CD14-positive monocyte (primary cell): ENCODE measurements around the gene CALY. TPM values are rescaled to one million over a fixed set of nuclear protein-coding genes. Genes with fewer than 3 reads are reported as not detected.

ENCODE experiments used
- DNase-seq, 3 donors: peaks; one replicate each; pipeline ENCODE4 v3.0.0-alpha.2; 2011 to 2022
- H2AFZ ChIP-seq: 2 replicates; pipeline ENCODE4 v1.6.0; 2012; ENCODE audit warnings: mild to moderate bottlenecking, low read depth, low read length, inconsistent platforms; ENCODE audit not compliant: insufficient read depth, poor library complexity, severe bottlenecking
- H3K27ac ChIP-seq, 2 donors: 1 replicate in 1 of 2; 2 replicates in 1 of 2; pipeline ENCODE4 v1.5.1; 2012 to 2013; ENCODE audit warnings: low read length in 2 of 2, control low read depth in 1 of 2, inconsistent platforms in 1 of 2, low read depth in 1 of 2, mild to moderate bottlenecking in 1 of 2
- H3K27me3 ChIP-seq, 2 donors: one replicate each; pipeline versions ENCODE4 v1.6.0 to v1.6.1; 2011 to 2013; ENCODE audit warnings: low read length in 2 of 2; ENCODE audit not compliant: control insufficient read depth in 2 of 2, insufficient read depth in 2 of 2
- H3K36me3 ChIP-seq, 2 donors: replicated peaks in 1 of 2; 1 replicate in 1 of 2; 2 replicates in 1 of 2; pipeline versions ENCODE4 v1.5.1 to v1.6.1; 2012 to 2013; ENCODE audit warnings: low read length in 2 of 2, control low read depth in 1 of 2, inconsistent platforms in 1 of 2, mild to moderate bottlenecking in 1 of 2; ENCODE audit not compliant: insufficient read depth in 2 of 2, control insufficient read depth in 1 of 2
- H3K4me1 ChIP-seq, 2 donors: 1 replicate in 1 of 2; 2 replicates in 1 of 2; pipeline versions ENCODE4 v1.5.1 to v1.6.1; 2012 to 2013; ENCODE audit warnings: low read length in 2 of 2, control low read depth in 1 of 2, inconsistent platforms in 1 of 2, mild to moderate bottlenecking in 1 of 2, moderate library complexity in 1 of 2; ENCODE audit not compliant: insufficient read depth in 2 of 2, control insufficient read depth in 1 of 2
- H3K4me2 ChIP-seq: replicated peaks from 2 replicates; pipeline ENCODE3; 2012; ENCODE audit warnings: low read length, moderate library complexity, mild to moderate bottlenecking; ENCODE audit not compliant: poor library complexity, severe bottlenecking; ENCODE audit errors: extremely low read depth
- H3K4me3 ChIP-seq, 3 experiments: fragments of 200-600 bp in 1 of 3; sonication (generic) in 1 of 3; replicated peaks in 1 of 3; 1 replicate in 2 of 3; 2 replicates in 1 of 3; pipeline ENCODE4 v1.5.1; 2011 to 2013; ENCODE audit warnings: low read length in 3 of 3, mild to moderate bottlenecking in 3 of 3, control low read depth in 2 of 3, low read depth in 2 of 3, inconsistent platforms in 1 of 3, moderate library complexity in 1 of 3
- H3K79me2 ChIP-seq: 2 replicates; pipeline ENCODE4 v1.6.0; 2012; ENCODE audit warnings: mild to moderate bottlenecking, control low read depth, inconsistent platforms, low read length, moderate library complexity; ENCODE audit not compliant: insufficient read depth
- H3K9ac ChIP-seq: 2 replicates; pipeline ENCODE4 v1.6.0; 2017; ENCODE audit warnings: low read length, mild to moderate bottlenecking; ENCODE audit not compliant: insufficient read depth, poor library complexity, severe bottlenecking
- H3K9me3 ChIP-seq, 2 donors: replicated peaks in 1 of 2; 1 replicate in 1 of 2; 2 replicates in 1 of 2; pipeline versions ENCODE4 v1.5.1 to v1.6.1; 2012 to 2013; ENCODE audit warnings: low read length in 2 of 2, control low read depth in 1 of 2; ENCODE audit not compliant: control insufficient read depth in 1 of 2, insufficient read depth in 1 of 2
- H4K20me1 ChIP-seq: 2 replicates; pipeline ENCODE4 v1.6.0; 2012; ENCODE audit warnings: mild to moderate bottlenecking, low read length, control low read depth, moderate library complexity; ENCODE audit not compliant: insufficient read depth
- H3K27ac Mint-ChIP-seq, 7 donors: one replicate each; pipeline ENCODE4 v1.8.0; 2020; ENCODE audit warnings: mild to moderate bottlenecking in 7 of 7, mixed read lengths in 7 of 7, moderate library complexity in 6 of 7, inconsistent platforms in 2 of 7
- H3K27me3 Mint-ChIP-seq, 3 donors: one replicate each; pipeline ENCODE4 v1.8.0; 2021 to 2022; ENCODE audit warnings: low read depth in 3 of 3, mild to moderate bottlenecking in 3 of 3, mixed read lengths in 3 of 3, moderate library complexity in 3 of 3, inconsistent platforms in 1 of 3
- H3K36me3 Mint-ChIP-seq, 2 donors: one replicate each; pipeline ENCODE4 v1.8.0; 2020; ENCODE audit warnings: mixed read lengths in 2 of 2, inconsistent platforms in 1 of 2, mild to moderate bottlenecking in 1 of 2
- H3K4me1 Mint-ChIP-seq: one replicate; pipeline ENCODE4 v1.8.0; 2020; ENCODE audit warnings: mild to moderate bottlenecking, mixed read lengths
- H3K4me3 Mint-ChIP-seq, 2 donors: one replicate each; pipeline ENCODE4 v1.8.0; 2020; ENCODE audit warnings: mild to moderate bottlenecking in 2 of 2, mixed read lengths in 2 of 2, moderate library complexity in 1 of 2
- H3K9me3 Mint-ChIP-seq, 7 donors: one replicate each; pipeline ENCODE4 v1.8.0; 2020 to 2022; ENCODE audit warnings: mixed read lengths in 7 of 7, mild to moderate bottlenecking in 6 of 7, moderate library complexity in 6 of 7, inconsistent platforms in 2 of 7
- CTCF ChIP-seq: fragments of 200-600 bp; IDR thresholded peaks from one replicate; pipeline ENCODE4 v1.8.0; 2022; ENCODE audit warnings: antibody characterized with exemption, mild to moderate bottlenecking
- WGBS: methylation state at CpG from one replicate; pipeline ENCODE4 v1.1.5; 2013; ENCODE audit warnings: missing lambda C conversion rate; ENCODE audit not compliant: insufficient coverage; 5-methylcytosine and 5-hydroxymethylcytosine counted together
- intact Hi-C, 2 donors: fragments of 100-400 bp; cut with micrococcal nuclease; formaldehyde crosslinking; loops; one replicate each; pipeline versions ENCODE4 v1.15.0 to v1.15.1; 2023
- polyA plus RNA-seq, 3 donors: library from polyadenylated mRNA; depleted of rRNA in 1 of 3; unstranded in 2 of 3; stranded (reverse) in 1 of 3; fragments of 300-500 nt in 2 of 3; fragments of >200 nt in 1 of 3; fragmentation: Illumina TruSeq in 2 of 3; gene quantifications; 1 replicate in 2 of 3; 2 replicates in 1 of 3; pipeline ENCODE4 v1.2.3, GENCODE V29; 2012 to 2021

Gene CALY
- polyA plus RNA-seq, 3 donors = not detected

- Mint-ChIP-seq H3K9me3 (peaks cover 0 to 23% (median 12%) of the 10 kb centered on the region in 7 donors), H3K4me1 (peaks cover 2% of the 10 kb centered on the region), H3K27ac (no peak overlapping the region), H3K4me3 (peak overlapping the region in 1 of 2 donors; percentile 81), H3K36me3 (no peaks in the 10 kb centered on the region), H3K27me3 (peaks cover 48 to 76% (median 62%) of the 10 kb centered on the region in 3 donors)
- Histone ChIP-seq H3K9me3 (peaks cover 8 to 22% of the 10 kb centered on the region in 2 donors), H3K9ac (no peak overlapping the region), H4K20me1 (no peaks in the 10 kb centered on the region), H3K36me3 (no peaks in the 10 kb centered on the region), H3K79me2 (no peaks in the 10 kb centered on the region), H3K27me3 (peaks cover 26 to 58% of the 10 kb centered on the region in 2 donors), H3K27ac (no peak overlapping the region), H3K4me3 (no peak overlapping the region), H3K4me2 (peak overlapping the region; percentile 39), H2AFZ (no peak overlapping the region), H3K4me1 (peaks cover 4 to 15% of the 10 kb centered on the region in 2 donors)
- intact Hi-C loops = loop anchor here (5.0 to 10.0 kb wide), 4 partner anchors 181 to 361 kb away; partner anchors contain the start of gene CYP2E1 (in 1 of the 2)
- 2% methylated on average over 74 of the region's 91 CpGs for WGBS
- no peak for DNase-seq
- TF ChIP-seq CTCF = no peak
Observed at GRCh38 chr10:133325440-133326222, 11.1 kb downstream of the CALY start.

GRCh38 chr10:133324857-133325260, 11.8 kb downstream of the CALY start:
- peak overlapping the region; percentile 39 for H3K4me2 ChIP-seq
- no peaks in the 10 kb centered on the region for H3K79me2 ChIP-seq
- peaks cover 1 to 13% of the 10 kb centered on the region in 2 donors for H3K4me1 ChIP-seq
- H3K4me3 Mint-ChIP-seq = peak overlapping the region in 1 of 2 donors; percentile 81
- peaks cover 2% of the 10 kb centered on the region for H3K4me1 Mint-ChIP-seq
- intact Hi-C loops = loop anchor here (5.0 to 10.0 kb wide), 4 partner anchors 180 to 360 kb away; partner anchors contain the start of gene CYP2E1 (in 1 of the 2)
- H3K27me3 ChIP-seq = peaks cover 24 to 55% of the 10 kb centered on the region in 2 donors
- peaks cover 48 to 72% (median 59%) of the 10 kb centered on the region in 3 donors for H3K27me3 Mint-ChIP-seq
- no peak for DNase-seq
- peaks cover 0 to 26% (median 15%) of the 10 kb centered on the region in 7 donors for H3K9me3 Mint-ChIP-seq
- peaks cover 8 to 22% of the 10 kb centered on the region in 2 donors for H3K9me3 ChIP-seq
- 29% methylated on average over 18 of the region's 20 CpGs for WGBS
- TF ChIP-seq CTCF = no peak
- no peak overlapping the region for H3K9ac ChIP-seq
- no peak overlapping the region for H3K4me3 ChIP-seq
- H3K27ac Mint-ChIP-seq = no peak overlapping the region
- H3K27ac ChIP-seq = no peak overlapping the region
- H3K36me3 Mint-ChIP-seq = no peaks in the 10 kb centered on the region
- no peaks in the 10 kb centered on the region for H4K20me1 ChIP-seq
- H2AFZ ChIP-seq = no peak overlapping the region
- no peaks in the 10 kb centered on the region for H3K36me3 ChIP-seq
